ENCODE results near the gene ZNF493.

The ZNF493 gene

GRCh38 chr19:21432590-21432989 is 35.7 kb downstream of the ZNF493 start:
- no peak for DNase-seq (ENCODE audit: low read depth)
- no peak for TF ChIP-seq CTCF (conservative IDR thresholded peaks at IDR 0.05; ENCODE audit: control insufficient read depth, insufficient read depth, low read depth, low read length)
- H3K4me3 ChIP-seq (ENCODE audit: control insufficient read depth, low read depth, low read length): no peak overlapping the region

- DNase-seq (ENCODE audit: low read depth): no peak
- no peak for TF ChIP-seq CTCF (conservative IDR thresholded peaks at IDR 0.05; ENCODE audit: control insufficient read depth, insufficient read depth, low read depth, low read length)
- H3K4me3 ChIP-seq (ENCODE audit: control insufficient read depth, low read depth, low read length): no peak overlapping the region
These were observed 37.6 kb downstream of the ZNF493 start for GRCh38 chr19:21434516-21434915.

DNA sequence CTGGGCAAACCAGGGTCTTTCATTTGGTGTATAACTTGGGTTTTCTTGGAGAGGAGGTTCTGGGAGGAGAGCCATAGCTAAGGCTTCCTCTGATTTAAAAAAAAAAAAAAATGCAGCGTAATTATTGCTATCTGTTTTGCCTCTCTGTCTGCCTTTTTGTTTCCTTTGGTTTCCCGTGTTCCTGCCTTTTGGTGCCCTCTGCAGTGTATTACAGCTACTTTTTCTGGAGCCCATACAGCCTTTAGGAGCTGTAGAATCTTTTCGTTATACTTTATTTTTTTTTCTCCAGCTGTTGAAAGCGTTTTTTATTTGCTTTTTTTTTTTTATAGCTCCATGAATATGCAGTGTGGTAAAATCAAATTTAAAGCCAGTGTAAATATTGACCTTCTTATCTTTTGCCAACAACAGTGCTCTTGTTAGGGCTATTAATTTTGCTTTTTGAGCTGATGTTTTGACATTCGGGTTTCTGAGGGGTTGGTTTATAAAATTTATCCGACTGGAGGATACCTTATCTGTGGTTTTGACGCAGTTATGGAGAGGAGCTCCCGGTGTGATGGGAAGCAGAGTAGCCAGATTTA is 38.1 kb downstream of the ZNF493 start:
- no peak for TF ChIP-seq CTCF (conservative IDR thresholded peaks at IDR 0.05; ENCODE audit: control insufficient read depth, insufficient read depth, low read depth, low read length)
- no peak overlapping the region for H3K4me3 ChIP-seq (ENCODE audit: control insufficient read depth, low read depth, low read length)
- no peak for DNase-seq (ENCODE audit: low read depth)

DNA sequence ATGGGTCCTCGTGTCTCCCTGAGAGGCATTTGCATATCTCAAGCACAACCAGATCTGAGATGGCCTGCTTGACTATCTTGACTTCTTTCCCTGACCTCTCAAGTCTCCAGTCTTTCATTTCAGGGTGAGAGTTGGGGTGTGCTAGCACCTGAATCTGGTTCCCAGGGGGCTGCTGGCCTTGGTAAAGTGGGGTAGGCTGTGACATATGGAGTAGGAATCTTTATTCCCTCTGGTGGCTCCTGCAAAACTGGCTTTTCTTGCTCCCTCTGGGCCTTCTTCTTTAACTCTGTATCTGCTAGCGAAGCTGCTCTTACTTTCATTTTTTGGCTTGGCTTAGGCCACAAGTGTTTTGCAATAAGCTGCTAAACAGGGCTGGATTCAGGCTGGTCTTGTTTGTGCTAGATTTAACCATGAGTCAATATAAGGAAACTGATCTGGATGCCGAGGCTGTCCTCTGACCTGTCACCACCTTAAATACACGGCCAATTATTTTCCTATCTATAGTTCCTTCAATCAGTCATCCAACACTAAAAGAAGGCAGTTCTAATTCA is 42.3 kb downstream of the ZNF493 start:
- no peak for TF ChIP-seq CTCF (conservative IDR thresholded peaks at IDR 0.05; ENCODE audit: control insufficient read depth, insufficient read depth, low read depth, low read length)
- DNase-seq (ENCODE audit: low read depth): no peak
- no peak overlapping the region for H3K4me3 ChIP-seq (ENCODE audit: control insufficient read depth, low read depth, low read length)

DNA sequence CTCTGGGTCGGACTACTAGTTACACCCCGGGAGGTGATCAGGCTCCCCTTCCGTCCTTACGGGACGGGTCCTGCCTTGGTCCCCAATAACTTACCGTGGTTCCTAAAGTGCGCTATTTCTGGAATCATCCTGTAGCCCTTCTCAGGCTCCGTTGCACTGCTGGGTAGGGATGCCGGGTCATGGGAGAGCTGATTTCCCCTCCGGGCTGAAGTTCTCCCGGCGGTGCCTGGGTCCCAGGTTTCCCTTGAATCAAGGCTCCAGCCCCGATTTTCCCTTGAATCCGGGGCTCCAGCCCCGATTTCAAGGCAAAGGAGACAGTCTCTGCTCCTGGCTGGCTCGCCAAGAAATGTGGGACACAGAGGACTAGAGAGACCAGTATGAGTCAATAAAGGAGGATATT is 43.4 kb downstream of the ZNF493 start:
- no peak for TF ChIP-seq CTCF (conservative IDR thresholded peaks at IDR 0.05; ENCODE audit: control insufficient read depth, insufficient read depth, low read depth, low read length)
- H3K4me3 ChIP-seq (ENCODE audit: control insufficient read depth, low read depth, low read length): no peak overlapping the region
- no peak for DNase-seq (ENCODE audit: low read depth)

- no peak overlapping the region for H3K4me3 ChIP-seq (ENCODE audit: control insufficient read depth, low read depth, low read length)
- TF ChIP-seq CTCF (conservative IDR thresholded peaks at IDR 0.05; ENCODE audit: control insufficient read depth, insufficient read depth, low read depth, low read length): no peak
- no peak for DNase-seq (ENCODE audit: low read depth)
These were observed 54.3 kb downstream of the ZNF493 start for GRCh38 chr19:21451187-21451586.

- no peak for TF ChIP-seq CTCF (conservative IDR thresholded peaks at IDR 0.05; ENCODE audit: control insufficient read depth, insufficient read depth, low read depth, low read length)
- no peak for DNase-seq (ENCODE audit: low read depth)
- H3K4me3 ChIP-seq (ENCODE audit: control insufficient read depth, low read depth, low read length): no peak overlapping the region
These were observed 58.0 kb downstream of the ZNF493 start for GRCh38 chr19:21454901-21455300.
